HepG2 (cell line): ENCODE data around the gene IGIP. TPM values are rescaled to one million over a fixed set of nuclear protein-coding genes. Genes with fewer than 3 reads are reported as not detected.

Experiments
- ARID4A ChIP-seq: sonication (generic); formaldehyde crosslinking; IDR thresholded peaks from 2 replicates; pipeline ENCODE4 v1.5.0; 2020; ENCODE audit warnings: mild to moderate bottlenecking, missing genetic modification reagents, borderline replicate concordance
- BHLHE40 ChIP-seq: IDR thresholded peaks from 2 replicates; pipeline ENCODE4 v1.6.1; 2011; ENCODE audit warnings: low read length, improper control_type of control experiment
- CC2D1A ChIP-seq: sonication (generic); formaldehyde crosslinking; IDR thresholded peaks from 2 replicates; pipeline ENCODE4 v1.8.1; 2023; ENCODE audit warnings: mild to moderate bottlenecking, missing genetic modification reagents
- ELF4 ChIP-seq: sonication (generic); formaldehyde crosslinking; IDR thresholded peaks from 2 replicates; pipeline ENCODE4 v1.5.0; 2020; ENCODE audit warnings: missing genetic modification reagents, mild to moderate bottlenecking, moderate library complexity, borderline replicate concordance
- FOSL2 ChIP-seq: sonication (generic); formaldehyde crosslinking; IDR thresholded peaks from 2 replicates; pipeline ENCODE4 v1.4.0; 2020; ENCODE audit warnings: missing genetic modification reagents
- GATAD2A ChIP-seq: IDR thresholded peaks from 2 replicates; pipeline ENCODE4 v1.6.1; 2016
- KDM3A ChIP-seq: IDR thresholded peaks from 2 replicates; pipeline ENCODE4 v1.6.1; 2018; ENCODE audit warnings: low read depth, missing compliant biosample characterization
- KDM5B ChIP-seq: sonication (generic); formaldehyde crosslinking; IDR thresholded peaks from 2 replicates; pipeline ENCODE4 v1.4.0; 2020; ENCODE audit warnings: missing genetic modification reagents, mild to moderate bottlenecking, borderline replicate concordance
- MYC ChIP-seq: sonication (generic); formaldehyde crosslinking; IDR thresholded peaks from 2 replicates; pipeline ENCODE4 v1.9.0; 2021; ENCODE audit warnings: missing genetic modification reagents, borderline replicate concordance
- NCOA2 ChIP-seq: sonication (generic); formaldehyde crosslinking; IDR thresholded peaks from 2 replicates; pipeline ENCODE4 v1.8.0; 2022; ENCODE audit warnings: inconsistent platforms
- NKX3-1 ChIP-seq: sonication (generic); formaldehyde crosslinking; IDR thresholded peaks from 2 replicates; pipeline ENCODE4 v1.5.0; 2020; ENCODE audit warnings: missing genetic modification reagents
- TARDBP ChIP-seq: sonication (generic); formaldehyde crosslinking; IDR thresholded peaks from 2 replicates; pipeline ENCODE4 v1.8.0; 2022; ENCODE audit warnings: mild to moderate bottlenecking, missing genetic modification reagents
- ZHX1 ChIP-seq: sonication (generic); formaldehyde crosslinking; IDR thresholded peaks from 2 replicates; pipeline ENCODE4 v1.8.1; 2022; ENCODE audit warnings: low read depth, mild to moderate bottlenecking, missing genetic modification reagents
- ZNF546 ChIP-seq: sonication (generic); formaldehyde crosslinking; conservative IDR thresholded peaks from 2 replicates; pipeline ENCODE4 v1.8.1; 2023; ENCODE audit warnings: mild to moderate bottlenecking, missing genetic modification reagents
- ZNF605 ChIP-seq: sonication (generic); formaldehyde crosslinking; IDR thresholded peaks from 2 replicates; pipeline ENCODE4 v1.8.0; 2022; ENCODE audit warnings: mild to moderate bottlenecking, missing genetic modification reagents
- ZNF713 ChIP-seq: sonication (generic); formaldehyde crosslinking; IDR thresholded peaks from 2 replicates; pipeline ENCODE4 v1.4.0; 2020; ENCODE audit warnings: mild to moderate bottlenecking, missing genetic modification reagents
- polyA plus RNA-seq, 8 experiments: library from polyadenylated mRNA; depleted of rRNA in 3 of 8; stranded (reverse) in 7 of 8; unstranded in 1 of 8; fragments of >200 nt; fragmentation: Illumina TruSeq in 4 of 8; extraction: Trizol in 4 of 8; gene quantifications; 2 replicates each; pipeline versions ENCODE4 v1.2.1 to v1.2.3, GENCODE V29; 2011 to 2016; ENCODE audit warnings: low read depth in 4 of 8, missing spikeins in 1 of 8, mixed read lengths in 1 of 8; ENCODE audit not compliant: insufficient read depth in 1 of 8
- total RNA-seq, 5 experiments: library from RNA; depleted of rRNA; stranded (reverse); fragments of >200 nt; fragmentation: Illumina TruSeq; extraction: Trizol; gene quantifications; 2 replicates each; pipeline ENCODE4 v1.2.3, GENCODE V29; 2016; ENCODE audit warnings: low read depth in 1 of 5
- TF ChIP-seq, protein P1 (sequence below): sonication (generic); formaldehyde crosslinking; IDR thresholded peaks from 2 replicates; pipeline ENCODE4 v1.4.0; 2020; ENCODE audit warnings: mild to moderate bottlenecking, missing genetic modification reagents
- TF ChIP-seq, protein P2 (sequence below): IDR thresholded peaks from 2 replicates; pipeline ENCODE4 v1.6.1; 2012; ENCODE audit warnings: low read depth, low read length, improper control_type of control experiment

IGIP gene
- total and polyA plus RNA-seq, 2 of the 13 experiments (the other 11 are each of a cell fraction or from before 2014, with no cell fraction given), result 1.7 to 2.1 TPM

DNA sequence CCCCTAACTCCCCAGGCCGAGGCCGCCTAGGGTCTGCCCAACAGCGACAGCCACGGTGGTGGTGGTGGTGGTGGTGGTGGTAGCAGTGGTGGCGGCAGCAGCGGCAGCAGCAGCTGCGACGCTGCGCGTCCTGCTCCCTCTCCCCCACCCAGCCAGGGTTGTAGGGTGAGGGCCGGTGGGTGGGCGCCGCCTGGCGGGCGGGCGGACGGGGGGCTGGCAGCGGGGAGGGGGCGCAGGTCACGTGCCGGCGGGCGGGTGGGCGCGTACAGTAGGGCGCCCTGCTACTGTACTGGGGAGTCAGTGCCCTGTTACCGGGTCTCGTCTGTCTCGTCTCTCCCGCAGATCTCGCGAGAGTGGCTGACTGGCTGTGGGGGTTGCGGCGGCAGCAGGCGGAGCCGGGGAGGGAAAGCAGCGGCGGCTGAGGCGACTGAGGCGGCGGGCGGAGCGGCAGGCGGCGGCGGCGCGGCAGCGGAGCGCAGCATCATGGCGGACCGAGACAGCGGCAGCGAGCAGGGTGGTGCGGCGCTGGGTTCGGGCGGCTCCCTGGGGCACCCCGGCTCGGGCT lies 12.0 kb upstream of the IGIP start, which contains the start of gene PURA (continued):
- no peak for TF ChIP-seq ELF4 (CRISPR knock-in tag)
- TF ChIP-seq KDM3A (CRISPR knock-in tag), result no peak
- TF ChIP-seq, protein P1, sequence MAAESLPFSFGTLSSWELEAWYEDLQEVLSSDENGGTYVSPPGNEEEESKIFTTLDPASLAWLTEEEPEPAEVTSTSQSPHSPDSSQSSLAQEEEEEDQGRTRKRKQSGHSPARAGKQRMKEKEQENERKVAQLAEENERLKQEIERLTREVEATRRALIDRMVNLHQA (CRISPR knock-in tag), result no peak
- no peak for TF ChIP-seq ZNF605
- TF ChIP-seq BHLHE40, result peak; percentile 93
- peak; percentile 42; the same call in 1 of the 2 replicates for TF ChIP-seq TARDBP (CRISPR knock-in tag)
- no peak; the same call in 1 of the 2 replicates for TF ChIP-seq NCOA2 (CRISPR knock-in tag)
- TF ChIP-seq, protein P2, sequence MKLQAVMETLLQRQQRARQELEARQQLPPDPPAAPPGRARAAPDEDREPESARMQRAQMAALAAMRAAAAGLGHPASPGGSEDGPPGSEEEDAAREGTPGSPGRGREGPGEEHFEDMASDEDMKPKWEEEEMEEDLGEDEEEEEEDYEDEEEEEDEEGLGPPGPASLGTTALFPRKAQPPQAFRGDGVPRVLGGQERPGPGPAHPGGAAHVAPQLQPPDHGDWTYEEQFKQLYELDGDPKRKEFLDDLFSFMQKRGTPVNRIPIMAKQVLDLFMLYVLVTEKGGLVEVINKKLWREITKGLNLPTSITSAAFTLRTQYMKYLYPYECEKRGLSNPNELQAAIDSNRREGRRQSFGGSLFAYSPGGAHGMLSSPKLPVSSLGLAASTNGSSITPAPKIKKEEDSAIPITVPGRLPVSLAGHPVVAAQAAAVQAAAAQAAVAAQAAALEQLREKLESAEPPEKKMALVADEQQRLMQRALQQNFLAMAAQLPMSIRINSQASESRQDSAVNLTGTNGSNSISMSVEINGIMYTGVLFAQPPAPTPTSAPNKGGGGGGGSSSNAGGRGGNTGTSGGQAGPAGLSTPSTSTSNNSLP, result no peak
- peak; percentile 38; the same call in 1 of the 2 replicates for TF ChIP-seq FOSL2 (CRISPR knock-in tag)
- TF ChIP-seq MYC (CRISPR knock-in tag), result no peak
- TF ChIP-seq NKX3-1 (CRISPR knock-in tag), result no peak
- TF ChIP-seq ARID4A (CRISPR knock-in tag), result peak; percentile 68
- 0 out of 2 replicates have a peak, but pooled peaks have one; percentile 12 for TF ChIP-seq ZNF713 (CRISPR knock-in tag)
- TF ChIP-seq KDM5B (CRISPR knock-in tag), result peak; percentile 15; the same call in 1 of the 2 replicates
- no peak for TF ChIP-seq CC2D1A (CRISPR knock-in tag)
- TF ChIP-seq ZNF546 (CRISPR knock-in tag), result no peak
- peak; percentile 42; the same call in 1 of the 2 replicates for TF ChIP-seq GATAD2A (CRISPR knock-in tag)
- TF ChIP-seq ZHX1 (CRISPR knock-in tag), result 0 out of 2 replicates have a peak, but pooled peaks have one; percentile 31
